ENCODE results near the gene ARMCX1.
"Not testable (repeated sequence)": the region's sequence is repeated elsewhere in the genome, so short reads cannot be mapped to it uniquely, and the experiment has no call there.

GRCh38 chrX:101502929-101503328 is 47.4 kb upstream of the ARMCX1 start:
- TF ChIP-seq CTCF (IDR thresholded peaks at IDR 0.05; ENCODE audit: extremely low read depth in 1 of 2, insufficient read depth in 1 of 2, low read depth in 1 of 2, low read length in 2 of 2); POLR2AphosphoS5 (IDR thresholded peaks at IDR 0.05; ENCODE audit: insufficient read depth, low read depth, low read length): not testable (repeated sequence)
